ENCODE results near the gene NSUN7.

Gene NSUN7

DNA sequence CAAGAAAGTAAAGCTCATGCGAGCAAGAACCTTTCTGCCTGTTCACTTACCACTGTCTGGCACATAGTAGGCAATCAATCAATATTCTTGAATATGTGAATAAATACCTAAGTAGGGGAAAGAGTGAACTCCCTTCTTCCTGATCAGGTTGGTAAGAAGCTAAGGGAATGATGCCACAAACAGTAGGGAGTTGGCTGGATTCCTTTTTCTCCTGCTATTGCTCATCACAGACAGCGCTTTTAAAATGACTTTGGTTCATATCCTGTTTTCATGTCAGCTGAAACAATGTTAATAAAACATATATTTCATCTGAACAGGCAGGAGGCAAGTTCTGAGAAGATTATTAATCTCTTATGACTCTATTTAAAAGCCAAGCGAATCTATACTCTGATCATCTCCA is 99.2 kb downstream of the NSUN7 start:
- no peak for DNase-seq

DNA sequence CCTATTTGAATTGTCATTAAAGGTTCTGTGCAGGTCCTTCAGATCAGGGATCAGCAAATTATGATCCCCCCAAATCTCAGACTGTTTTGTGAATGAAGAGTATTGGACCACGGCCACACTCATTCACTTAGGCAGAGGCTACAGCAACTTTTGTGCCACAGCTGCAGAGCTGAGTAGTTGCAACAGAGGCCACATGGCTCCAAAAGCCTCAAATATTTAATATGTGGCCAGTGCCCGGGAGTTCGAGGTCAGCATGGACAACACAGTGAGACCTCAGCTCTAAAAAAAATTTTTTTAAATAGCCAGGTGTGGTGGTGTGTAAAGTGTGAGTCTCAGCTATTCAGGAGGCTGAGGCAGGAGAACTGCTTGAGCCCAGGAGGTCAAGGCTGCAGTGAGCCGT is 100.7 kb downstream of the NSUN7 start:
- DNase-seq, result no peak

DNA sequence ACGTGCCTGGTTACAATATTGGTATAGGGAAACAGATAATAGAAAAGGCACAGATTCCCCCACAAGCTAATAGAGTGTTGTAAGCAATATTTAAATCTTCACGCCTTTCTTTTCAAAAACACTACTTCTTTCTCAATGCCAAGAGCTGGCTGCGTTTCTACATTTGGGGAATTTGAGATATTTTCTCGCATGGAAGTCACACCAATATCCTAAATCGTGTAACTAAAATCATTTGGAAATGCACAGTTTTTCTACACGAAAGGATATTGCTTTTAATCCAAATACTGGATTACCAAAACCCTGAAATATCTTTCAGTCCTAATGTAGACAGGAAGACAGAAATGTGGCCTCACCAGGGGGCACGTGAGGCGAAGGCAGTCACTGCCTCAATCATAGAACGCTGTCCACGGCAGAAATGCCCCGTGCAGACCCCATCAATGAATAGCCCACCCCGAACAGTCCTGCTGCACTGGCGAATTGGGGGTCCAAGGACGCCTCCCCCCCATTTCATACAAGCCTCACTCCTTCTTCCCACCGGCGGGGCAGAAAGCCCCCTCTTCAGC is 106.6 kb downstream of the NSUN7 start:
- DNase-seq, result no peak

DNA sequence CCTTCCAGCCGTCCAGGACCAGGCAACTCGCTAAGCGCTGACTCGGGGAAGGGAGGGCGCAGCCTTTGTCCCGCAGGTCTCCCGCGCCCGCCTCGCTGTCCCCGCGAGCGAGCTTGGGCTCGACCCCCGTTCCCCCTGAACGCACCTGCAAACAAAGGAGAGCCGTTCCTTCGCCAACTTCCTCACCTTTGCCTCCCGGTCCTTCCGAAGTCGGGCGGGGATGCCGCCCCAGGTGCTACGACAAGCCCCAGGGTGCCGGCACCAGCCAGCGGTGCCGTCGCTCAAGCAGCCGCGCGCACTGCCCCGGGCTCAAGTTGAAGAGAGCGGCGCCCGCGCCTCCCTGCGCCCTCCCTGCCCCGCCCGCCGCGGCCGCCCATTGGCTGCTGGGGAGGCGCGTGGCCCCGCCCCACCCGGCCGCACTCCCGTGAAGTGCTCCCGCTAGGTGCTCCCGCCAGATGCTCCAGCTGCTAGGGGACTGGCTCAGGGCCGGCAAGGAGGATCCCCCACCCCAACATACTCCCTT is 107.1 kb downstream of the NSUN7 start:
- peak; percentile 3 for DNase-seq

DNA sequence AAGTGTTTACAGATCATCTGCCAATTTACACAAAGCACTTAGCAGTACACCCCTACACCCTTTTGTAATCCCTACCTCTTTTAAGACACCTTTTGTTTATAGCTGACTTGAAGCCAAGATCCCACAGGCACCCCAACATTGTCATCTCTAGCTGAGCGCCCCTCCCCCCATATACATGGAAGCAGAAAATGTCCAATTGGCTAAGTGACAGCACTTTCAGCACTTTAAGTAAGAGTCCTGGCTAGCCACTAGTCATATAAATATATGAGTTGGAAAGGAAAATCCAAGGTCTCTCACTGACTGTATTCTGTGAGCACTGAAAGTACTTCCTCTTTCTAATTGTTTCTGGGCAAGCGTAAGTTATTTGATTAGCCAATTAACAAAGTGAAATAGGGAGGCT is 108.2 kb downstream of the NSUN7 start:
- DNase-seq, result no peak

DNA sequence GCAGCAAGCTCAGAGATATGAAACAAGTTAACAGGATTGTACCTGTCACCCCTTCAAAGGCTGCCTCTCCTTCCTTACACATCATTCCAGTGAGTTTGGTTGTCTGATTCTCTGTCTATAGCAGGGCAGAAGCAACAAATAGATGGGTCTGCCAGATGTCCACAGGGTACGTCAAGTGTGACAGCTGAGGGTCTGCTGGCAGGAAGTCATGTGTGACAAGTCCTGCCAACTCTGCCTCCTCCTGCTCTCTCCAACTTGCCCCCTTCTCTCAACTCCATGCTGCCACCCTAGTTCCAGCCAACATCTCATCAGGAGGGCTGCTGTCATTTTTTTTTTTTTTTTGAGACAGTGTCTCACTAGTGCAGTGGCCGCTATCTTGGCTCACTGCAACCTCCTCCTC is 109.2 kb downstream of the NSUN7 start:
- no peak for DNase-seq
